Activated naive CD4-positive, alpha-beta T cell treated with anti-CD3 and anti-CD28 coated beads, Interleukin-2, amount 50 U/mL, for 72 hours (primary cell): ENCODE data around the gene OR1E1. TPM values are rescaled to one million over a fixed set of nuclear protein-coding genes. Genes with fewer than 3 reads are reported as not detected.
"Not testable (repeated sequence)": the region's sequence is repeated elsewhere in the genome, so short reads cannot be mapped to it uniquely, and the experiment has no call there.

ENCODE experiments used
- ATAC-seq, 2 donors: fragments of 150-1000 bp; cut with Tn5 transposase; 2 replicates each; pipeline ENCODE4 v1.10.0; 2021; ENCODE audit warnings: mild to moderate bottlenecking in 2 of 2, moderate library complexity in 2 of 2
- DNase-seq, 2 donors: peaks; one replicate each; pipeline ENCODE4 v3.0.0; 2021 to 2022; ENCODE audit warnings: low spot score in 2 of 2
- H3K27ac Mint-ChIP-seq, 2 donors: one replicate each; pipeline ENCODE4 v1.8.0; 2022; ENCODE audit warnings: mild to moderate bottlenecking in 2 of 2, mixed read lengths in 2 of 2
- H3K36me3 Mint-ChIP-seq, 2 donors: one replicate each; pipeline ENCODE4 v1.8.0; 2022; ENCODE audit warnings: mixed read lengths in 2 of 2
- H3K9me3 Mint-ChIP-seq, 2 donors: one replicate each; pipeline ENCODE4 v1.8.0; 2022; ENCODE audit warnings: mixed read lengths in 2 of 2
- total RNA-seq, 2 donors: library from RNA; stranded (reverse); gene quantifications; one replicate each; pipeline ENCODE4 v1.2.3, GENCODE V29; 2022

OR1E1 gene
- not detected for total RNA-seq

- H3K27ac Mint-ChIP-seq, result no peak within 1 kb of the TSS
- peaks cover 0 to 6% of the 10 kb centered on the region in 2 donors for H3K9me3 Mint-ChIP-seq
- ATAC-seq (no peak), DNase-seq (no peak)
- H3K36me3 Mint-ChIP-seq, result no peaks in the 10 kb centered on the region
These were observed at the start of gene OR1E1 for GRCh38 chr17:3398310-3398709. Gene OR1E1 (minus strand): TSS chr17:3398410. CDS start chr17:3398410, 0 bp downstream.

GRCh38 chr17:3447625-3448024 is 49.4 kb upstream of the OR1E1 start:
- H3K27ac Mint-ChIP-seq, result no peak overlapping the region
- ATAC-seq (no peak), DNase-seq (no peak)
- H3K36me3 Mint-ChIP-seq, result no peaks in the 10 kb centered on the region
- no peaks in the 10 kb centered on the region for H3K9me3 Mint-ChIP-seq

GRCh38 chr17:3440451-3440850 is 42.2 kb upstream of the OR1E1 start:
- Mint-ChIP-seq H3K27ac (no peak overlapping the region), H3K9me3 (no peaks in the 10 kb centered on the region), H3K36me3 (no peaks in the 10 kb centered on the region)
- ATAC-seq (no peak), DNase-seq (no peak)

- H3K9me3 Mint-ChIP-seq, result no peaks in the 10 kb centered on the region
- no peaks in the 10 kb centered on the region for H3K36me3 Mint-ChIP-seq
- ATAC-seq (no peak), DNase-seq (no peak)
- no peak overlapping the region for H3K27ac Mint-ChIP-seq
These were observed 40.2 kb upstream of the OR1E1 start for GRCh38 chr17:3438368-3438767.

- no peaks in the 10 kb centered on the region for H3K36me3 Mint-ChIP-seq
- ATAC-seq (no peak), DNase-seq (no peak)
- H3K27ac Mint-ChIP-seq, result no peak within 1 kb of the TSS
- no peaks in the 10 kb centered on the region for H3K9me3 Mint-ChIP-seq
These were observed 35.5 kb upstream of the OR1E1 start, which contains the start of gene OR1E2 for GRCh38 chr17:3433741-3434140. Gene OR1E2 (minus strand): TSS chr17:3433841. CDS start chr17:3433841, 0 bp downstream.

- peak in 1 of 2 donors; percentile 13 for DNase-seq
- not testable (repeated sequence) for ATAC-seq, H3K9me3 Mint-ChIP-seq, H3K36me3 Mint-ChIP-seq, H3K27ac Mint-ChIP-seq
These were observed 35.0 kb upstream of the OR1E1 start for GRCh38 chr17:3433215-3433614.

- peaks cover 3 to 4% of the 10 kb centered on the region in 2 donors for H3K9me3 Mint-ChIP-seq
- peaks cover 0 to 6% of the 10 kb centered on the region in 2 donors for H3K36me3 Mint-ChIP-seq
- no peak for ATAC-seq
- H3K27ac Mint-ChIP-seq, result no peak overlapping the region
- DNase-seq, result no peak
These were observed 20.0 kb upstream of the OR1E1 start for GRCh38 chr17:3418222-3418621.

- Mint-ChIP-seq H3K36me3 (no peaks in the 10 kb centered on the region), H3K9me3 (no peaks in the 10 kb centered on the region), H3K27ac (no peak overlapping the region)
- no peak for DNase-seq
- no peak for ATAC-seq
These were observed 17.4 kb upstream of the OR1E1 start for GRCh38 chr17:3415610-3416009.

GRCh38 chr17:3412216-3412615 is 14.0 kb upstream of the OR1E1 start:
- peaks cover 5 to 14% of the 10 kb centered on the region in 2 donors for H3K36me3 Mint-ChIP-seq
- peaks cover 10 to 14% of the 10 kb centered on the region in 2 donors for H3K9me3 Mint-ChIP-seq
- H3K27ac Mint-ChIP-seq, ATAC-seq, DNase-seq: not testable (repeated sequence)

GRCh38 chr17:3411070-3411469 is 12.9 kb upstream of the OR1E1 start, which contains the start of gene OR3A3:
Gene OR3A3 (plus strand): TSS chr17:3411370.
- no peak within 1 kb of the TSS for H3K27ac Mint-ChIP-seq
- DNase-seq (no peak), ATAC-seq (no peak)
- peaks cover 5 to 15% of the 10 kb centered on the region in 2 donors for H3K36me3 Mint-ChIP-seq
- peaks cover 10 to 21% of the 10 kb centered on the region in 2 donors for H3K9me3 Mint-ChIP-seq

- Mint-ChIP-seq H3K36me3 (peaks cover 5 to 11% of the 10 kb centered on the region in 2 donors), H3K9me3 (peaks cover 7 to 21% of the 10 kb centered on the region in 2 donors)
- ATAC-seq, result not testable (repeated sequence)
These were observed 5.6 kb upstream of the OR1E1 start for GRCh38 chr17:3403856-3404255.

GRCh38 chr17:3401786-3402185 is 3.6 kb upstream of the OR1E1 start:
- H3K27ac Mint-ChIP-seq, result no peak overlapping the region
- peaks cover 6 to 7% of the 10 kb centered on the region in 2 donors for H3K9me3 Mint-ChIP-seq
- no peaks in the 10 kb centered on the region for H3K36me3 Mint-ChIP-seq
- ATAC-seq (no peak), DNase-seq (no peak)

More at GRCh38 chr17:3403856-3404255, 5.6 kb upstream of the OR1E1 start:
- DNase-seq, H3K27ac Mint-ChIP-seq: not testable (repeated sequence)

GRCh38 chr17:3400055-3400454 is 1.8 kb upstream of the OR1E1 start:
- Mint-ChIP-seq H3K9me3 (peaks cover 0 to 6% of the 10 kb centered on the region in 2 donors), H3K36me3 (no peaks in the 10 kb centered on the region), H3K27ac (no peak overlapping the region)
- DNase-seq (no peak), ATAC-seq (no peak)

- H3K36me3 Mint-ChIP-seq, H3K27ac Mint-ChIP-seq, ATAC-seq, H3K9me3 Mint-ChIP-seq, DNase-seq: not testable (repeated sequence)
These were observed 409 bp downstream of the OR1E1 start for GRCh38 chr17:3397801-3398200.

GRCh38 chr17:3389791-3390190 is 8.4 kb downstream of the OR1E1 start:
- H3K27ac Mint-ChIP-seq, result no peak overlapping the region
- no peak for DNase-seq
- ATAC-seq, result no peak
- H3K9me3 Mint-ChIP-seq, result peaks cover 0 to 8% of the 10 kb centered on the region in 2 donors
- H3K36me3 Mint-ChIP-seq, result peaks cover 0 to 6% of the 10 kb centered on the region in 2 donors

- peak in 1 of 2 donors; percentile 9 for DNase-seq
- Mint-ChIP-seq H3K36me3 (peaks cover 0 to 6% of the 10 kb centered on the region in 2 donors), H3K27ac (peak within 1 kb of the TSS; percentile 25 to 86), H3K9me3 (peaks cover 0 to 8% of the 10 kb centered on the region in 2 donors)
- peak; percentile 82 to 98 for ATAC-seq
These were observed 12.1 kb downstream of the OR1E1 start, which contains the start of gene OR3A2 for GRCh38 chr17:3385869-3386816. Gene OR3A2 (minus strand): TSS chr17:3386308.

GRCh38 chr17:3381957-3382356 is 16.3 kb downstream of the OR1E1 start:
- no peak for DNase-seq
- Mint-ChIP-seq H3K27ac (no peak overlapping the region), H3K36me3 (peaks cover 0 to 5% of the 10 kb centered on the region in 2 donors), H3K9me3 (peaks cover 1 to 4% of the 10 kb centered on the region in 2 donors)
- no peak for ATAC-seq
